OCI-LY3 (cell line): ENCODE measurements around the gene OR51A7.
"Not testable (repeated sequence)": the region's sequence is repeated elsewhere in the genome, so short reads cannot be mapped to it uniquely, and the experiment has no call there.

ENCODE experiments used
- EZH2phosphoT487 ChIP-seq: fragments of 200-600 bp; shearing (Covaris generic); IDR thresholded peaks from 2 replicates; pipeline ENCODE4 v1.6.1; 2018; ENCODE audit warnings: antibody characterized with exemption, mixed run types, low read depth
- TF ChIP-seq, protein P1 (sequence below): fragments of 200-600, 300-600 bp; sonication (generic); IDR thresholded peaks from 2 replicates; pipeline ENCODE4 v1.5.1; 2014; ENCODE audit warnings: antibody characterized with exemption, low read length, low read depth

DNA sequence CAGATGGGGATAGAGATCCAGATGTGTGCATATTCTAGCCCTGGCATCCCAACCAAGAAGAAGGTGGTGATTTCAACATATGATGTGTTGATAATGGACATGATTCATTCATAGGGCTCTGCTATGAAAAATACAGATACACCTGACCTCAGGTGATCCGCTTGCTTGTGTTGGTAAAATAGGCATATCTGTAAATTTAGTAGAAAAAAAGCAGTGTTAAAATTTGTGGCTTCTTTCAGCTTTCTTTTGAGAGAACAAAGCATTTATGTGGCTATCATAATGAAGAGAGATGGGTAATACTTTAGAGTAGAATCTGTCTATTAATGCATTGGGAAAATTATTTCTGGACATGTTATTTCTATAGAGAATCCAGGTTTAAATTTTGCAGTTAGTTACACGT is 52.0 kb downstream of the OR51A7 start, which contains the start of gene OR51A2:
- TF ChIP-seq, protein P1, sequence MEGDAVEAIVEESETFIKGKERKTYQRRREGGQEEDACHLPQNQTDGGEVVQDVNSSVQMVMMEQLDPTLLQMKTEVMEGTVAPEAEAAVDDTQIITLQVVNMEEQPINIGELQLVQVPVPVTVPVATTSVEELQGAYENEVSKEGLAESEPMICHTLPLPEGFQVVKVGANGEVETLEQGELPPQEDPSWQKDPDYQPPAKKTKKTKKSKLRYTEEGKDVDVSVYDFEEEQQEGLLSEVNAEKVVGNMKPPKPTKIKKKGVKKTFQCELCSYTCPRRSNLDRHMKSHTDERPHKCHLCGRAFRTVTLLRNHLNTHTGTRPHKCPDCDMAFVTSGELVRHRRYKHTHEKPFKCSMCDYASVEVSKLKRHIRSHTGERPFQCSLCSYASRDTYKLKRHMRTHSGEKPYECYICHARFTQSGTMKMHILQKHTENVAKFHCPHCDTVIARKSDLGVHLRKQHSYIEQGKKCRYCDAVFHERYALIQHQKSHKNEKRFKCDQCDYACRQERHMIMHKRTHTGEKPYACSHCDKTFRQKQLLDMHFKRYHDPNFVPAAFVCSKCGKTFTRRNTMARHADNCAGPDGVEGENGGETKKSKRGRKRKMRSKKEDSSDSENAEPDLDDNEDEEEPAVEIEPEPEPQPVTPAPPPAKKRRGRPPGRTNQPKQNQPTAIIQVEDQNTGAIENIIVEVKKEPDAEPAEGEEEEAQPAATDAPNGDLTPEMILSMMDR: not testable (repeated sequence)
- not testable (repeated sequence) for TF ChIP-seq EZH2phosphoT487
